Measurements from ENCODE around the gene ZNF33B. TPM values are rescaled to one million over a fixed set of nuclear protein-coding genes. Genes with fewer than 3 reads are reported as not detected.

Gene ZNF33B
- total RNA-seq, result 6.0 and 7.5 TPM in 2 replicates

GRCh38 chr10:42638055-42638820 is at the start of gene ZNF33B:
ZNF33B (minus strand) TSS chr10:42638570; CDS start chr10:42636928, 1,642 bp downstream.

Other genes starting within 250 kb of the ZNF33B start
- 11.5 and 14.0 TPM in 2 replicates for gene BMS1, start 144.2 kb upstream of the ZNF33B start, total RNA-seq

Measured in bronchial smooth muscle cell (primary cell).